Keratinocyte (primary cell): ENCODE measurements around the gene LMNA. TPM values are rescaled to one million over a fixed set of nuclear protein-coding genes. Genes with fewer than 3 reads are reported as not detected.

Experiments
- DNase-seq: peaks from one replicate; pipeline ENCODE4 v3.0.0-alpha.2; 2011; ENCODE audit warnings: low read depth, missing footprints, low spot score
- FAIRE-seq: peaks from 2 replicates; lab custom pipeline; 2011; peaks lifted over from hg19 to GRCh38; lab: Jason Lieb, UNC
- H2AFZ ChIP-seq: 2 replicates; pipeline ENCODE4 v1.6.0; 2012; ENCODE audit warnings: low read length, control low read depth, inconsistent platforms; ENCODE audit not compliant: control insufficient read depth
- H3K27ac ChIP-seq: 2 replicates; pipeline ENCODE4 v1.5.1; 2011; ENCODE audit warnings: low read length; ENCODE audit not compliant: control insufficient read depth, insufficient read depth
- H3K27me3 ChIP-seq: 3 replicates; pipeline ENCODE4 v1.6.0; 2011; ENCODE audit warnings: low read length; ENCODE audit not compliant: control insufficient read depth, insufficient read depth; ENCODE audit errors: extremely low read depth
- H3K36me3 ChIP-seq, 2 experiments: 2 replicates in 1 of 2; 3 replicates in 1 of 2; pipeline ENCODE4 v1.5.1; 2011; ENCODE audit warnings: low read length in 2 of 2, mild to moderate bottlenecking in 1 of 2; ENCODE audit not compliant: control insufficient read depth in 2 of 2, insufficient read depth in 2 of 2; ENCODE audit errors: extremely low read depth in 1 of 2
- H3K4me1 ChIP-seq: 3 replicates; pipeline ENCODE4 v1.5.1; 2011; ENCODE audit warnings: low read length; ENCODE audit not compliant: control insufficient read depth, insufficient read depth; ENCODE audit errors: extremely low read depth
- H3K4me2 ChIP-seq: 3 replicates; pipeline ENCODE4 v1.6.0; 2011; ENCODE audit warnings: low read depth, low read length; ENCODE audit not compliant: control insufficient read depth, insufficient read depth; ENCODE audit errors: extremely low read depth
- H3K4me3 ChIP-seq, 3 experiments: fragments of 200-600 bp in 1 of 3; sonication (generic) in 1 of 3; 2 replicates in 2 of 3; 3 replicates in 1 of 3; pipeline ENCODE4 v1.5.1; 2011 to 2016; ENCODE audit warnings: low read length in 3 of 3, mild to moderate bottlenecking in 3 of 3, control low read depth in 2 of 3, inconsistent platforms in 1 of 3, low read depth in 1 of 3, mixed read lengths in 1 of 3, mixed run types in 1 of 3, moderate library complexity in 1 of 3; ENCODE audit not compliant: control insufficient read depth in 2 of 3, insufficient read depth in 2 of 3; ENCODE audit errors: extremely low read depth in 1 of 3
- H3K79me2 ChIP-seq: 2 replicates; pipeline ENCODE4 v1.6.0; 2012; ENCODE audit warnings: low read length; ENCODE audit not compliant: control insufficient read depth, insufficient read depth
- H3K9ac ChIP-seq: 3 replicates; pipeline ENCODE4 v1.6.0; 2011; ENCODE audit warnings: low read length; ENCODE audit not compliant: control insufficient read depth, insufficient read depth; ENCODE audit errors: extremely low read depth
- H3K9me1 ChIP-seq: 3 replicates; pipeline ENCODE4 v1.6.0; 2011; ENCODE audit warnings: low read length; ENCODE audit not compliant: control insufficient read depth, insufficient read depth; ENCODE audit errors: extremely low read depth
- H3K9me3 ChIP-seq: 2 replicates; pipeline ENCODE4 v1.5.1; 2012; ENCODE audit warnings: low read depth, low read length; ENCODE audit not compliant: control insufficient read depth
- H4K20me1 ChIP-seq: 3 replicates; pipeline ENCODE4 v1.6.0; 2011; ENCODE audit warnings: low read length; ENCODE audit not compliant: control insufficient read depth, insufficient read depth; ENCODE audit errors: extremely low read depth
- CTCF ChIP-seq, 3 experiments: IDR thresholded peaks in 1 of 3; conservative IDR thresholded peaks in 1 of 3; optimal IDR thresholded peaks in 1 of 3; 2 replicates in 2 of 3; 3 replicates in 1 of 3; pipeline versions ENCODE3 to v1.5.1; 2011; ENCODE audit warnings: low read length in 3 of 3, mild to moderate bottlenecking in 3 of 3, moderate library complexity in 2 of 3, control low read depth in 1 of 3, inconsistent platforms in 1 of 3; ENCODE audit not compliant: insufficient read depth in 2 of 3; ENCODE audit errors: extremely low read depth in 1 of 3
- EZH2 ChIP-seq: IDR thresholded peaks from one replicate; pipeline ENCODE4 v1.6.1; 2012; ENCODE audit warnings: inconsistent platforms, mild to moderate bottlenecking, low read length, moderate library complexity
- dilution Hi-C: fragments of 300-500 bp; cut with MboI; formaldehyde crosslinking; loops from one replicate; pipeline ENCODE4 v1.7.0; 2020; ENCODE audit warnings: low sequenced_read_pairs; ENCODE audit not compliant: extremely low pct_ligation_motif_present
- polyA plus RNA-seq, 5 experiments: library from polyadenylated mRNA; depleted of rRNA in 3 of 5; stranded (reverse) in 3 of 5; stranded (forward) in 1 of 5; unstranded in 1 of 5; fragments of >200 nt; gene quantifications; 1 replicate in 1 of 5; 2 replicates in 3 of 5; 3 replicates in 1 of 5; pipeline versions ENCODE4 v1.2.1 to v1.2.3, GENCODE V29; 2011 to 2012; ENCODE audit warnings: missing spikeins in 2 of 5, low read depth in 1 of 5, low replicate concordance in 1 of 5

LMNA gene
- polyA plus RNA-seq, 1 donor (not counting 4 experiments of a cell fraction or from before 2014, with no cell fraction given): 444 TPM

- no peak for FAIRE-seq
- H3K79me2 ChIP-seq: no peaks in the 10 kb centered on the region
- dilution Hi-C loops: no loop called here
These were observed 62.2 kb downstream of the LMNA start for GRCh38 chr1:156176610-156177210.

GRCh38 chr1:156177919-156178654 lies 63.6 kb downstream of the LMNA start:
- Histone ChIP-seq H3K9ac (no peak overlapping the region), H2AFZ (no peak overlapping the region), H3K9me1 (no peaks in the 10 kb centered on the region), H3K27ac (no peak overlapping the region), H3K4me3 (no peak overlapping the region), H3K9me3 (no peaks in the 10 kb centered on the region), H3K27me3 (no peaks in the 10 kb centered on the region), H3K4me2 (no peak overlapping the region), H4K20me1 (no peaks in the 10 kb centered on the region), H3K36me3 (peaks cover 6 to 7% of the 10 kb centered on the region in 2 experiments), H3K79me2 (no peaks in the 10 kb centered on the region), H3K4me1 (no peaks in the 10 kb centered on the region)
- dilution Hi-C loops: no loop called here
- TF ChIP-seq CTCF (optimal IDR thresholded peaks at IDR 0.05 in 1 of 3, IDR thresholded peaks at IDR 0.05 in 1 of 3, conservative IDR thresholded peaks at IDR 0.05 in 1 of 3; ENCODE audit: extremely low read depth in 1 of 3, insufficient read depth in 2 of 3, low read length in 3 of 3) (no peak), EZH2 (no peak)
- DNase-seq (no peak), FAIRE-seq (no peak)

More at GRCh38 chr1:156176610-156177210, 62.2 kb downstream of the LMNA start:
- DNase-seq: no peak
- H3K27me3 ChIP-seq: no peaks in the 10 kb centered on the region
- H3K9me1 ChIP-seq: no peaks in the 10 kb centered on the region
- H2AFZ ChIP-seq: no peak overlapping the region
- TF ChIP-seq CTCF (optimal IDR thresholded peaks at IDR 0.05 in 1 of 3, IDR thresholded peaks at IDR 0.05 in 1 of 3, conservative IDR thresholded peaks at IDR 0.05 in 1 of 3; ENCODE audit: extremely low read depth in 1 of 3, insufficient read depth in 2 of 3, low read length in 3 of 3) (no peak), EZH2 (no peak)
- H3K36me3 ChIP-seq: peaks cover 7 to 12% of the 10 kb centered on the region in 2 experiments
- H3K4me3 ChIP-seq: no peak overlapping the region
- no peaks in the 10 kb centered on the region for H4K20me1 ChIP-seq
- no peak overlapping the region for H3K9ac ChIP-seq
- no peaks in the 10 kb centered on the region for H3K4me1 ChIP-seq
- H3K27ac ChIP-seq: no peak overlapping the region
- H3K4me2 ChIP-seq: no peak overlapping the region
- no peaks in the 10 kb centered on the region for H3K9me3 ChIP-seq
